NCI-H2171 (cell line): ENCODE results near the gene SHOX.
"Not testable (repeated sequence)": the region's sequence is repeated elsewhere in the genome, so short reads cannot be mapped to it uniquely, and the experiment has no call there.

Experiments used
- DNase-seq: peaks from one replicate; lab custom pipeline; 2025; lab: John Stamatoyannopoulos, UW

The SHOX gene

GRCh38 chrX:621705-622503 lies 8.7 kb upstream of the SHOX start:
- no peak for DNase-seq

GRCh38 chrX:622802-623201 lies 7.8 kb upstream of the SHOX start:
- DNase-seq, result not testable (repeated sequence)

- no peak for DNase-seq
These were observed 7.4 kb upstream of the SHOX start for GRCh38 chrX:623268-623598.

GRCh38 chrX:623599-624315 lies 6.8 kb upstream of the SHOX start:
- no peak for DNase-seq

GRCh38 chrX:625137-625691 lies 5.4 kb upstream of the SHOX start:
- no peak for DNase-seq

GRCh38 chrX:626047-626446 lies 4.5 kb upstream of the SHOX start:
- not testable (repeated sequence) for DNase-seq

GRCh38 chrX:626745-627509 lies 3.7 kb upstream of the SHOX start:
- no peak for DNase-seq

- DNase-seq, result no peak
These were observed 3.0 kb upstream of the SHOX start for GRCh38 chrX:627510-627981.

GRCh38 chrX:627995-628394 lies 2.6 kb upstream of the SHOX start:
- no peak for DNase-seq

GRCh38 chrX:629230-630006 lies 1.2 kb upstream of the SHOX start:
- no peak for DNase-seq

GRCh38 chrX:630007-630611 lies 482 bp upstream of the SHOX start:
- DNase-seq, result no peak

GRCh38 chrX:631802-632365 lies 1.3 kb downstream of the SHOX start:
- no peak for DNase-seq

- DNase-seq, result no peak
These were observed 1.9 kb downstream of the SHOX start for GRCh38 chrX:632366-633042.

- no peak for DNase-seq
These were observed 2.7 kb downstream of the SHOX start for GRCh38 chrX:633043-633984.

- no peak for DNase-seq
These were observed 3.7 kb downstream of the SHOX start for GRCh38 chrX:633985-634958.

- DNase-seq, result no peak
These were observed 5.0 kb downstream of the SHOX start for GRCh38 chrX:635428-636090.

GRCh38 chrX:636981-637659 lies 6.5 kb downstream of the SHOX start:
- no peak for DNase-seq
